C4-2B (cell line): Measurements from ENCODE around the gene ANKRD39.

Experiments used
- CTCF ChIP-seq: fragments of 450-650 bp; conservative IDR thresholded peaks from 2 replicates; pipeline ENCODE4 v1.5.1; 2017; ENCODE audit warnings: mild to moderate bottlenecking
- ZFX ChIP-seq: fragments of 450-650 bp; IDR thresholded peaks from 2 replicates; pipeline ENCODE4 v1.6.1; 2017

DNA sequence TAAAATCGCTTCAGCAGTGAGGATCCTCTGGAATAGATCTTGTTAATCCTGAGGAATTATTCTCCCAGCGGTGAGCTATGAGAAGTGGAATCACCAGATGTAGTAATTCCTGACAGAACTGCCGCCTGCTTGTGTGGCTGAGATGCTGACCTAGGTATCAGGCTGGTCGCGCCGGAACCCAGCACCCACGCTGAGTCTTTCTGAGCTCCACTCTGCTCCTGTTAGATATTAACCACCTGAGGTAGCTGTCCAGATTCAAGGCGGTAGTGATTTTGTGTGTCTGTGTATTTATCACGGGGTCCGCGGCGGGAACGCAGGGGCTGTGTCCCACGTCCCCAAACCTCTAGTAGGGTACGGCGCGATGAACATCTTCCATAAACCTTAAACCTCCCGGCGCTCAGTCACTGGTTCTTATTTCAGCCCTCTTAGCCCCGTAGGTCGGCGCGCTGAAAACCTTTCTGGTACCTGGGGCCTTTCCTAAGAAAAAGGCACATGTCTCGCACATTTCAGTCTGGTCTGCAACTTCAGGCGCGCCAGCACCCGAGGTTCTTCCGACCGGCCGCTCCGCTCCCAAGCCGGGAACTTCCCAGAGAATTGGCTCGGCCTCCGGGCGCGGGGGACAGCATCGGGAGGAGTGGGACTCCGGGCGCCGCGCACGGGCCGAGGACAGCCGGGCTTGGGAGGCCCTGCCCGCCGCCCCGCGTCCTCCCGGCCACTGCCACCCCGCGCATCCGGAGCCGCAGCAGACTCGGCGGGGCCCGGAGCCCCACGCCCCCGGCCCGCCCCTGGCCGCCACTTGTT is 42.3 kb downstream of the ANKRD39 start:
- TF ChIP-seq CTCF (no peak), ZFX (no peak)
